ENCODE measurements around the gene BEGAIN. TPM values are rescaled to one million over a fixed set of nuclear protein-coding genes. Genes with fewer than 3 reads are reported as not detected.

Gene BEGAIN
- total and polyA plus RNA-seq, 8 donors: 0.31 to 1.1 (median 0.83) TPM; not detected in 4

GRCh38 chr14:100504372-100505078 lies 82.7 kb downstream of the BEGAIN start:
- Histone ChIP-seq H3K36me3 (peaks cover 0 to 10% (median 0%) of the 10 kb centered on the region in 4 donors), H3K27me3 (no peaks in the 10 kb centered on the region), H3K27ac (no peak overlapping the region), H3K9me3 (peaks cover 0 to 19% (median 11%) of the 10 kb centered on the region in 4 donors), H3K4me1 (no peaks in the 10 kb centered on the region), H3K4me3 (no peak overlapping the region)
- intact Hi-C loops (cut with DNase I; ENCODE audit: low total_unique reads): no loop called here
- 84 to 92% (median 87%) methylated on average over 3 of the region's 3 CpGs for WGBS, 5 donors
- DNase-seq: no peak
- no peak for TF ChIP-seq EP300 (IDR thresholded peaks at IDR 0.05)
- TF ChIP-seq CTCF (IDR thresholded peaks at IDR 0.05): no peak
- no peak for TF ChIP-seq POLR2A (IDR thresholded peaks at IDR 0.05)
- no peak for TF ChIP-seq POLR2AphosphoS5 (IDR thresholded peaks at IDR 0.05)

GRCh38 chr14:100503251-100503650 lies 84.0 kb downstream of the BEGAIN start:
- Histone ChIP-seq H3K9me3 (peaks cover 0 to 19% (median 11%) of the 10 kb centered on the region in 4 donors), H3K36me3 (peaks cover 0 to 10% (median 0%) of the 10 kb centered on the region in 4 donors), H3K27ac (no peak overlapping the region), H3K4me1 (no peaks in the 10 kb centered on the region), H3K4me3 (no peak overlapping the region), H3K27me3 (no peaks in the 10 kb centered on the region)
- DNase-seq: no peak
- WGBS, 5 donors: 79 to 89% (median 84%) methylated on average over 7 of the region's 7 CpGs
- intact Hi-C loops (cut with DNase I; ENCODE audit: low total_unique reads): no loop called here
- no peak for TF ChIP-seq POLR2A (IDR thresholded peaks at IDR 0.05)
- no peak for TF ChIP-seq CTCF (IDR thresholded peaks at IDR 0.05)
- TF ChIP-seq EP300 (IDR thresholded peaks at IDR 0.05): no peak
- no peak for TF ChIP-seq POLR2AphosphoS5 (IDR thresholded peaks at IDR 0.05)

GRCh38 chr14:100502622-100503220 lies 84.5 kb downstream of the BEGAIN start:
- H3K9me3 ChIP-seq: peaks cover 0 to 19% (median 11%) of the 10 kb centered on the region in 4 donors
- H3K4me1 ChIP-seq: no peaks in the 10 kb centered on the region
- TF ChIP-seq POLR2AphosphoS5 (IDR thresholded peaks at IDR 0.05): no peak
- no peak for TF ChIP-seq POLR2A (IDR thresholded peaks at IDR 0.05)
- TF ChIP-seq EP300 (IDR thresholded peaks at IDR 0.05): no peak
- no peak for TF ChIP-seq CTCF (IDR thresholded peaks at IDR 0.05)
- 93 to 96% (median 94%) methylated on average over 10 of the region's 10 CpGs for WGBS, 5 donors
- intact Hi-C loops (cut with DNase I; ENCODE audit: low total_unique reads): no loop called here
- H3K27me3 ChIP-seq: no peaks in the 10 kb centered on the region
- no peak overlapping the region for H3K4me3 ChIP-seq
- DNase-seq: no peak
- H3K27ac ChIP-seq: no peak overlapping the region
- H3K36me3 ChIP-seq: peaks cover 0 to 10% (median 0%) of the 10 kb centered on the region in 4 donors

- TF ChIP-seq EP300 (IDR thresholded peaks at IDR 0.05) (no peak), POLR2AphosphoS5 (IDR thresholded peaks at IDR 0.05) (no peak), CTCF (IDR thresholded peaks at IDR 0.05) (no peak), POLR2A (IDR thresholded peaks at IDR 0.05) (no peak)
- H3K27ac ChIP-seq: no peak overlapping the region
- no peaks in the 10 kb centered on the region for H3K27me3 ChIP-seq
- 82 to 91% (median 85%) methylated on average over 9 of the region's 9 CpGs for WGBS, 5 donors
- no peaks in the 10 kb centered on the region for H3K4me1 ChIP-seq
- intact Hi-C loops (cut with DNase I; ENCODE audit: low total_unique reads): no loop called here
- no peak for DNase-seq
- no peak overlapping the region for H3K4me3 ChIP-seq
- H3K36me3 ChIP-seq: peaks cover 0 to 10% (median 0%) of the 10 kb centered on the region in 4 donors
- peaks cover 0 to 10% (median 8%) of the 10 kb centered on the region in 4 donors for H3K9me3 ChIP-seq
Measured at GRCh38 chr14:100500128-100500527, 87.1 kb downstream of the BEGAIN start.
